Measurements from ENCODE around the gene PRDM16. TPM values are rescaled to one million over a fixed set of nuclear protein-coding genes. Genes with fewer than 3 reads are reported as not detected.

Gene PRDM16
- polyA plus RNA-seq, 1 donor (not counting 4 experiments of a cell fraction or from before 2014, with no cell fraction given) = 0.05 TPM

GRCh38 chr1:3050603-3051002 lies 18.4 kb upstream of the PRDM16 start:
- no peak overlapping the region for H2AFZ ChIP-seq (ENCODE audit: control insufficient read depth, low read length)
- FAIRE-seq (no peak), DNase-seq (ENCODE audit: low read depth, low spot score) (no peak)
- no peaks in the 10 kb centered on the region for H4K20me1 ChIP-seq (ENCODE audit: control insufficient read depth, extremely low read depth, insufficient read depth, low read length)
- no peaks in the 10 kb centered on the region for H3K79me2 ChIP-seq (ENCODE audit: control insufficient read depth, insufficient read depth, low read length)
- no peaks in the 10 kb centered on the region for H3K4me1 ChIP-seq (ENCODE audit: control insufficient read depth, extremely low read depth, insufficient read depth, low read length)
- H3K9me3 ChIP-seq (ENCODE audit: control insufficient read depth, low read depth, low read length) = peaks cover 4% of the 10 kb centered on the region
- H3K9ac ChIP-seq (ENCODE audit: control insufficient read depth, extremely low read depth, insufficient read depth, low read length) = no peak overlapping the region
- H3K27me3 ChIP-seq (ENCODE audit: control insufficient read depth, extremely low read depth, insufficient read depth, low read length) = no peaks in the 10 kb centered on the region
- TF ChIP-seq EZH2 (IDR thresholded peaks at IDR 0.05; ENCODE audit: low read length) = no peak
- TF ChIP-seq CTCF (optimal IDR thresholded peaks at IDR 0.05 in 1 of 3, IDR thresholded peaks at IDR 0.05 in 1 of 3, conservative IDR thresholded peaks at IDR 0.05 in 1 of 3; ENCODE audit: extremely low read depth in 1 of 3, insufficient read depth in 2 of 3, low read length in 3 of 3) = no peak
- no peak overlapping the region for H3K4me2 ChIP-seq (ENCODE audit: control insufficient read depth, extremely low read depth, insufficient read depth, low read depth, low read length)
- H3K27ac ChIP-seq (ENCODE audit: control insufficient read depth, insufficient read depth, low read length) = no peak overlapping the region
- dilution Hi-C loops (cut with MboI; ENCODE audit: extremely low pct_ligation_motif_present, low sequenced_read_pairs) = no loop called here
- no peaks in the 10 kb centered on the region for H3K9me1 ChIP-seq (ENCODE audit: control insufficient read depth, extremely low read depth, insufficient read depth, low read length)
- no peak overlapping the region for H3K4me3 ChIP-seq (ENCODE audit: control insufficient read depth in 2 of 3, extremely low read depth in 1 of 3, insufficient read depth in 2 of 3, low read depth in 1 of 3, low read length in 3 of 3)
- H3K36me3 ChIP-seq (ENCODE audit: control insufficient read depth in 2 of 2, extremely low read depth in 1 of 2, insufficient read depth in 2 of 2, low read length in 2 of 2) = no peaks in the 10 kb centered on the region

- dilution Hi-C loops (cut with MboI; ENCODE audit: extremely low pct_ligation_motif_present, low sequenced_read_pairs) = no loop called here
- H3K4me2 ChIP-seq (ENCODE audit: control insufficient read depth, extremely low read depth, insufficient read depth, low read depth, low read length) = no peak overlapping the region
- H3K4me1 ChIP-seq (ENCODE audit: control insufficient read depth, extremely low read depth, insufficient read depth, low read length) = no peaks in the 10 kb centered on the region
- H3K9me3 ChIP-seq (ENCODE audit: control insufficient read depth, low read depth, low read length) = peaks cover 4% of the 10 kb centered on the region
- H4K20me1 ChIP-seq (ENCODE audit: control insufficient read depth, extremely low read depth, insufficient read depth, low read length) = no peaks in the 10 kb centered on the region
- no peak overlapping the region for H3K9ac ChIP-seq (ENCODE audit: control insufficient read depth, extremely low read depth, insufficient read depth, low read length)
- TF ChIP-seq CTCF (optimal IDR thresholded peaks at IDR 0.05 in 1 of 3, IDR thresholded peaks at IDR 0.05 in 1 of 3, conservative IDR thresholded peaks at IDR 0.05 in 1 of 3; ENCODE audit: extremely low read depth in 1 of 3, insufficient read depth in 2 of 3, low read length in 3 of 3) = no peak
- no peak for TF ChIP-seq EZH2 (IDR thresholded peaks at IDR 0.05; ENCODE audit: low read length)
- H3K27ac ChIP-seq (ENCODE audit: control insufficient read depth, insufficient read depth, low read length) = no peak overlapping the region
- DNase-seq (ENCODE audit: low read depth, low spot score) = no peak
- H3K9me1 ChIP-seq (ENCODE audit: control insufficient read depth, extremely low read depth, insufficient read depth, low read length) = no peaks in the 10 kb centered on the region
- no peaks in the 10 kb centered on the region for H3K36me3 ChIP-seq (ENCODE audit: control insufficient read depth in 2 of 2, extremely low read depth in 1 of 2, insufficient read depth in 2 of 2, low read length in 2 of 2)
- no peak overlapping the region for H2AFZ ChIP-seq (ENCODE audit: control insufficient read depth, low read length)
- no peak for FAIRE-seq
- H3K4me3 ChIP-seq (ENCODE audit: control insufficient read depth in 2 of 3, extremely low read depth in 1 of 3, insufficient read depth in 2 of 3, low read depth in 1 of 3, low read length in 3 of 3) = no peak overlapping the region
- no peaks in the 10 kb centered on the region for H3K79me2 ChIP-seq (ENCODE audit: control insufficient read depth, insufficient read depth, low read length)
- H3K27me3 ChIP-seq (ENCODE audit: control insufficient read depth, extremely low read depth, insufficient read depth, low read length) = no peaks in the 10 kb centered on the region
These were observed 17.4 kb upstream of the PRDM16 start for GRCh38 chr1:3051270-3052268.
